Hippocampal formation (tissue), 2 donors: ENCODE measurements around the gene PPP2R3C.
"Not testable (repeated sequence)": the region's sequence is repeated elsewhere in the genome, so short reads cannot be mapped to it uniquely, and the experiment has no call there.

ENCODE experiments used
- DNase-seq, 2 donors: peaks; one replicate each; lab custom pipeline; 2025; lab: John Stamatoyannopoulos, UW

The PPP2R3C gene

DNA sequence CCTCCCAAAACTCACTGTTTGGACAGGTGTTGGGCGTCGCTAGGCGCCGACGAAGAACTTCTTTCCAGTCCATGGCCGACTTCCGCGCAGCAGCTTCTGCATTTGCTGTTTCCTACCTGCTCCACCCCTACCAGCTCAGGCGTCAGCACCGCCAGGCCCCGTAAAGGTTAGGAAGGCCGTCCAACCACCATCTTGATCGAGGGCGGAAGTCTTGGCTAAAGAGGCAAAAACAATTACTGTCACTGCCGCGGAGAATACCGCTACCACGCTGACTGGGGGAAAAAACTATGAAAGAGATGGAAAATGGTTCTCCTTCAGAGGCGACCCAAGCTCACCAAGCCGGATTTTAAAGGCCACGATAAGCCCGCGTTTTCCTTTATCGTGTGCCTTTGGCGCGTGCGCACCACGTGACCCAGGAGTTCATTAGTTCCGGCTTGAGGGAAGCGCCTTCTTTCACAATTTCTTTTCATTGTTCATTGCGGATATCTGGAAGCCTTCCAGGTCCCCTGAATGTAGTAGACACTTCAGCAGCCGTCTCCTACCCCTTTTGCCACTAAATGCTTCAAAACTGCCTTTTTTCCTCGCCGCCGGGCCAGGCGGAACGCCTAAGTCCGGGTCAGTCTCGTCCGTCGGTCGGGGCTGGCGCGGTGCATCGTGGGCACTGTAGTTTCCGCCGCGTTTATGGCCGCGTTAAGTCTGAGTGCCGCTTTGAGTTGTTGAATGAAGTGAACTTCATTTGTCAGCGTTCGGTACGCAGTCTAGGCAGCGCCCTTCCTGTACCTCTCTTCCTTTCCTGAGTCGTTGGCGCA, at the start of gene PPP2R3C, which contains the start of gene PRORP:
Gene PPP2R3C, minus strand, starts transcription at position 104 of the 809 bp plus-strand sequence. Its CDS starts 31 bp downstream, at position 73.
Gene PRORP, plus strand, starts transcription at position 666 of the 809 bp plus-strand sequence. CDS start 694 bp downstream, outside the sequence.
- DNase-seq = peak; percentile 86 to 96

- DNase-seq = no peak
These were observed 45.7 kb upstream of the PPP2R3C start for GRCh38 chr14:35167496-35167895.

GRCh38 chr14:35164849-35165248, 43.1 kb upstream of the PPP2R3C start:
- DNase-seq = no peak

DNA sequence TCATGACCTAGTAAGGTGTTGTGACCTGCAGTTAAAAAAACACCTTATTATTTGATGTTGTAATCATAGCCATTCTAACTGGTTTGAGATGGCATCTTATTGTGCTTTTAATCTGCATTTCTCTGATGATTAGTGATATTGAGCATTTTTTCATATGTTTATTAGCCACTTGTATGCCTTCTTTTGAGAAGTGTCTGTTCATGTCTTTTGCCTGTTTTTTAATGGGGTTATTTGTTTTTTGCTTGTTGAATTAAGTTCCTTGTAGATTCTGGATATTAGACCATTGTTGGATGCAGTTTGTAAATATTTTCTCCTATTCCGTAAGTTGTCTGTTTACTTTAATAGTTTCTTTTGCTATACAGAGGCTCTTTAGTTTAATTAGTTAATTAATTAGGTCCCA, 41.6 kb upstream of the PPP2R3C start:
- DNase-seq = no peak

DNA sequence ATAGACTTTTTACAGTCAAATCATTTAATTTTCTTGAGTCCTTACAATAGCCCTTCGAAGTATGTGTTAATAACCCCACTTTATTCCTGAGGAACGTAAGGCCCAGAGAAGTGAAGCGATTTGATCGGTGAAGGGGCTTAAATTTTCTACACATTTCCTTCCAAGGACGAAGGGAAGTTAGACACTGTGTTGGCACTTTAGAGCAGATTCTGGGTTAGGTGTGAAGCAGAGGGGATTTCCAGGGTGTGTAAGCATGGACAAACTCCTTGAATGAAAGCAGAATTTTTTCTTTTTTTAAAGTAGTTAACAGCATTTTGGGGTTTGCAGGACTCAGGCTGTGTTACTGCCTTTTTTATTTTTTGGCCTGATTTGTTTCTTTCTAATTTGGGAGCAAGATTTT, 39.4 kb upstream of the PPP2R3C start:
- DNase-seq = no peak

DNA sequence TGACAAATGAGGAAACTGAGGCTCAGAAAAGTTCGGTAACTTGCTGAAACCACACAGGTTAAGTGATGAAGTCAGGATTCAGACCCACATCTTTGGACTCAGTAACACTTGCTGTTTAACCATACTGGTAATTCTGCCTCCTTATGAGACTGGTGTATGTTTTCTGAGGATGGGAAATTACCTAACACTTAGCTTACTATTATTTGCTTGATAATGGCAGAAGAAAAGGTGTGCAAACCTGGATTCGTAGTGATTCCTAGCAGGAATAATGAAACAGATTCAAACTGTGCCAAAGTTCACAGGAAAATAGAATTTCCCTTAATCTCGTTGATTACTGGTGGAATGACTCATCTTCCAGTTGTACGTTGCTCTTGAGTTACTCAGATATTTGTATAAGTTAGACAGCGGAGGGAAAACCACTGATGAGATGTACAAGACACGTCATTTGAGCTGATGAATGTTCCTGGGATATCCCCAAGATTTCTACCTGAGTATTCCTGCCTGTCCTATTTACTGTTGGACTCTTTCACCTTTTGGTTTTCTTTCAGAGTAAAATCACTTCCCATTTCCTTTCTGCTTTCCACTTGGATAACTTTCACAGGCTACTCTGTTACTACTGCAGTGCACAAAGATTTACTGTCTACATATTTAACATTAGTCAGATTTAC, 38.1 kb upstream of the PPP2R3C start:
- no peak for DNase-seq

DNA sequence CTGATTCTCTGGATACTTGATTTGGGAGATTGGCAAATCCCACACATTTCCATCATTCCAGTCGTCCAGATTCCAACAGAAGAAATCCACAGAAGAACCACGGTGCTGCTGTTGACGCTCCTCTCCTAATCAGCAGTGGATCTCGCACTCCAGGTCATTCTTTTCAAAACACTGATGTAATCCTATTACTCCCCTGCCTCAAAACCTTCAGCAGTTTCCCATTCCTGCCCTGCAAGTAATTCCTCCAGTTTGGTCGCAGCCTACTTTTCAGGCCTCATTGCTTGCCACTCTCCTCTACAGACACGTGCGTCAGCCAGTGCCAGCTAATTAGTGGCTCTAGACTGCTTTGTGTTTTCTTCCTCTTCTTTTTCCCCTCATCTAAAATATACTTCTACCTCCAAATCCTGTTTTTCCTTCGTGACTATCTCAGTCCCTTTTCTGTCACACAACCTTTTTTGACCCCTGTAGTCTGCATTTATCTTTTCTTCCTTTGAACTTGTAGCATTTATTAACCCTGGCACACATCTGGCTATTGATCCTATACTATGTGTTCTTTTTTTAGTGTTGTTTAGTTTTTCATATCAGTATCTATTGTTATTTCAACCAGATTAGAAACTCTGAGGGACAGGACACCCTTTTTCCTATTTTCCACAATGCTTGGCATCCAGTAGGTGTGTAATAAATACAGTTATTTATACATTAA, 37.3 kb upstream of the PPP2R3C start:
- no peak for DNase-seq

GRCh38 chr14:35158491-35158890, 36.7 kb upstream of the PPP2R3C start:
- no peak for DNase-seq

DNA sequence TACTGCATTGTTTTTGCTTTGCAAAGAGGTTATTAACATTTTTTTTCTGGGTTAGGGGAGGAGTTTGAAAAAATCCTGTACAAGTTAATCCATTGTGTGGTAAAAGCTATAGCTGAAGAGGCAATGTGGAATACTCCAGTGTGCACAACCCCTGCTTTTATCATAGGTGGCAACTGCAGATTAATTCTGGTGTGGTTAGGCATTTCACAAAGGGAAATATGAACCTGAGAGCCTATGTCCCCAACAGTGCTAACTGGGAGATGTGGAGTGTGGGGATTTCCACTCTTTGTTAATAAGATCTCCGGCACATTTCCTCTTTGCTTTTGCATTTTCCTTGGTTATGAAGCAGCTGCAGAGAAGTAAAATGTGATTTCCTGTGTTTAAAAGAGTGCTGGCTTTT, 34.2 kb upstream of the PPP2R3C start:
- no peak for DNase-seq

- DNase-seq = no peak
These were observed 32.2 kb upstream of the PPP2R3C start for GRCh38 chr14:35154016-35154415.

DNA sequence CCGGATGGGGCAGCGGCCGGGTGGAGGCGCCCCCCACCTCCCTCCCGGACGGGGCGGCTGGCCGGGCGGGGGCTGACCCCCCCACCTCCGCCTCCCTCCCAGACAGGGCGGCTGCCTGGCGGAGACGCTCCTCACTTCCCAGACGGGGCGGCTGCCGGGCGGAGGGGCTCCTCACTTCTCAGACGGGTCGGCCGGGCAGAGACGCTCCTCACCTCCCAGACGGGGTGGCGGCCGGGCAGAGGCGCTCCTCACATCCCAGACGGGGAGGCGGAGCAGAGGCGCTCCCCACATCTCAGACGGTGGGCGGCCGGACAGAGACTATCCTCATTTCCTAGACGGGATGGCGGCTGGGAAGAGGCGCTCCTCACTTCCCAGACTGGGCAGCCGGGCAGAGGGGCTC, 30.7 kb upstream of the PPP2R3C start:
- not testable (repeated sequence) for DNase-seq

DNA sequence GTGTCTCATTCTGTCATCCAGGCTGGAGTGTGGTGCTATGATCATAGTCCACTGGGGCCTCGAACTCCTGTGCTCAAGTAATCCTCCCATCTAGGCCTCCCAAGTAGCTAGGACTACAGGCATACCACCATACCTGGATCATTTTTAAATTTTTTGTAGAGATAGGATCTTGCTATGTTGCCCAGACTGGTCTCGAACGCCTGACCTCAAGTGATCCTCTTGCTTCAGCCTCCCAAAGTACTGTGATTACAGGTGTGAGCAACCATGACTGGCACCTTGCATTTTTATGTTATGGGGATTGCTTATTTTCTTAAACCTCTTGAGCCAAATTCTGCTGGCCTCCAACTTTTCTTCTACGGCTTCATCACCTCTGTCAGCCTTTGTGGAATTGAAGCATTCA, 27.4 kb upstream of the PPP2R3C start:
- DNase-seq = no peak

GRCh38 chr14:35147711-35148110, 25.9 kb upstream of the PPP2R3C start:
- DNase-seq = no peak

GRCh38 chr14:35147186-35147585, 25.4 kb upstream of the PPP2R3C start:
- DNase-seq = no peak

DNA sequence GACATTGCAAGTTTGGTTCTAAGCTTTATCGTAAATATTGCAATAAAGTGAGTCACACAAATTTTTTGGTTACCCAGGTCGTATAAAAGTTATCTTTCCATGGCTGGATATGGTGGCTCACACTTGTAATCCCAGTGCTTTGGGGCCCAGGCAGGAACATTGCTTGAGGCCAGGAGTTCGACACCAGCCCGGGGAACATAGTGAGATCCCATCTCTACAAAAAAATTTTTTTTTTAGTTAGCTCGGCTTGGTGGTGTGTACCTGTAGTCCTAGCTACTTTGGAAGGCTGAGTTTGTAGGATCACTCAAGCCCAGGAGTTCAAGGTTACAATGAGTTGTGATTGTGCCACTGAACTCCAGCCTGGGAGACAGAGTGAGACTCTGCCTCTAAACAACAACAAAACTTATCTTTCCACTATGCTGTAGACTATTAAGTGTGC, 24.9 kb upstream of the PPP2R3C start:
- DNase-seq = no peak

- DNase-seq = no peak
These were observed 22.2 kb upstream of the PPP2R3C start for GRCh38 chr14:35144029-35144428.

GRCh38 chr14:35140718-35141581, 19.2 kb upstream of the PPP2R3C start:
- DNase-seq = peak in 1 of 2 donors; percentile 14

DNA sequence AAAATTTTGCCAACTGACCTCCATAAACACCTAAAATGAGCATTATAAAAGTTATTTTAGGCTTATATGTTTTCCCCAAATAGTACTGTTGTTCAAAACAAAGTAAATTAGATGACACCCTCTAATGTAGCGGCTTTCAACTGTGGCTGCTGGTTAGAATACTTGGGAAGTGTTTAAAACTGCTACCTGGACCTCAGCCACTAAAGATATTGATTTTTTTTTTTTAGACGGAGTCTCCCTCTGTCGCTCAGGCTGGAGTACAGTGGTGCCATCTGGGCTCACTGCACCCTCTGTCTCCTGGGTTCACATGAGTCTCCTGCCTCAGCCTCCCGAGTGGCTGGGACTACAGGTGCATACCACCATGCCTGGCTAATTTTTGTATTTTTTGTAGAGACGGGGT, 16.8 kb upstream of the PPP2R3C start:
- no peak for DNase-seq

GRCh38 chr14:35134329-35135123, 12.7 kb upstream of the PPP2R3C start:
- DNase-seq = no peak

- DNase-seq = no peak
These were observed 11.9 kb upstream of the PPP2R3C start for GRCh38 chr14:35133542-35134328.
